Heart left ventricle (tissue), 16 donors: ENCODE data around the gene KCNQ1. TPM values are rescaled to one million over a fixed set of nuclear protein-coding genes. Genes with fewer than 3 reads are reported as not detected.

ENCODE experiments used
- ATAC-seq, 4 donors: fragments of 200-7000 bp; cut with Tn5 transposase; one replicate each; pipeline ENCODE4 v1.9.1; 2020 to 2022; ENCODE audit warnings: moderate library complexity in 4 of 4, mild to moderate bottlenecking in 3 of 4, moderate number of reproducible peaks in 1 of 4
- DNase-seq, 5 donors: peaks; one replicate each; pipeline ENCODE4 v3.0.0-alpha.2; 2020
- H3K27ac ChIP-seq, 12 donors: fragments of 200-600 bp; sonication (generic) in 4 of 12; one replicate each; pipeline versions ENCODE4 v1.5.0 to v1.8.0; 2016 to 2022; ENCODE audit warnings: mild to moderate bottlenecking in 2 of 12
- H3K27me3 ChIP-seq, 9 donors: fragments of 200-600 bp; sonication (generic) in 2 of 9; one replicate each; pipeline versions ENCODE4 v1.5.1 to v1.8.0; 2016 to 2022; ENCODE audit warnings: mild to moderate bottlenecking in 3 of 9
- H3K36me3 ChIP-seq, 9 donors: fragments of 200-600 bp; sonication (generic) in 2 of 9; one replicate each; pipeline versions ENCODE4 v1.5.0 to v1.8.0; 2018 to 2022; ENCODE audit warnings: mild to moderate bottlenecking in 2 of 9
- H3K4me1 ChIP-seq, 12 donors: fragments of 200-600 bp; sonication (generic) in 4 of 12; one replicate each; pipeline versions ENCODE4 v1.5.0 to v1.8.0; 2016 to 2022; ENCODE audit warnings: mild to moderate bottlenecking in 3 of 12
- H3K4me3 ChIP-seq, 12 donors: fragments of 200-600 bp; sonication (generic) in 4 of 12; one replicate each; pipeline versions ENCODE4 v1.5.0 to v1.8.0; 2017 to 2022; ENCODE audit warnings: mild to moderate bottlenecking in 9 of 12, moderate library complexity in 4 of 12
- H3K9me3 ChIP-seq, 12 donors: fragments of 200-600 bp; sonication (generic) in 4 of 12; one replicate each; pipeline versions ENCODE4 v1.5.0 to v1.8.0; 2016 to 2022; ENCODE audit warnings: mild to moderate bottlenecking in 1 of 12
- CTCF ChIP-seq, 12 donors: fragments of 200-600 bp; sonication (generic) in 4 of 12; IDR thresholded peaks; one replicate each; pipeline versions ENCODE4 v1.5.0 to v1.8.0; 2018 to 2022; ENCODE audit warnings: antibody characterized with exemption in 12 of 12, mild to moderate bottlenecking in 5 of 12
- POLR2A ChIP-seq, 2 donors: fragments of 450-650 bp; IDR thresholded peaks; one replicate each; pipeline ENCODE4 v1.6.1; 2017; ENCODE audit warnings: antibody characterized with exemption in 2 of 2, mild to moderate bottlenecking in 2 of 2, moderate library complexity in 2 of 2
- WGBS, 4 donors: extraction: QIAGEN DNeasy Blood & Tissue Kit in 2 of 4; methylation state at CpG; one replicate each; pipeline versions ENCODE4 v1.1.5 to v1.1.7; 2013 to 2018; 5-methylcytosine and 5-hydroxymethylcytosine counted together
- intact Hi-C, 10 donors: fragments of 100-400 bp; cut with DNase I; formaldehyde crosslinking; loops; one replicate each; pipeline versions ENCODE4 v1.11.1 to v1.14.2; 2022
- polyA plus RNA-seq, 2 donors: library from polyadenylated mRNA; stranded (reverse); fragments of 200-250 nt; gene quantifications; one replicate each; pipeline ENCODE4 v1.2.3, GENCODE V29; 2013
- total RNA-seq, 9 donors: library from RNA; depleted of rRNA in 2 of 9; stranded (reverse); fragments of >200 nt in 2 of 9; fragmentation: NEBNext Ultra II Directional in 3 of 9; extraction: Animal tissue kit (Norgen Biotek cat#: 25700) in 3 of 9; gene quantifications; one replicate each; pipeline versions ENCODE4 v1.1.0 to v1.2.4, GENCODE V29; 2016 to 2023
- donor health status: ischemic (EF 13 %, LVEDD 7.1; RV severe dilation, severe dysfunction).
- donor health status: healthy with polysubstance abuse.
- donor health status: DM: no; HTN: yes; CAD: no.
- donor health status: DM: no; HTN: no; CAD: no.
- donor health status: ischemic (EF 25% LVEDD 6.9; RV normal size, moderate dysfunction).
- donor health status: ischemic (EF 25% LVEDD 5.7; RV mildly dilated, moderate dysfunction).
- donor health status: healthy.
- donor health status: DM: yes; HTN: yes; CAD: no.
- donor health status: ischemic (EF 35%, LVEDD 5.7; RV mildly dilated, moderate dysfunction).
- donor health status: nonischemic (EF 11% LVEDD 7.7; RV severe dilation, severe dysfunction).
- donor health status: DM: yes; HTN: yes; CAD: no.
- donor health status: PGD.
- donor health status: ischemic (EF 29% LVEDD 5.4; RV normal size, mild dysfunction).
- donor health status: nonischemic (EF 23%, LVEDD 6.1; RV moderate dilation, normal function).

The KCNQ1 gene
- total and polyA plus RNA-seq, 11 donors, result 18.6 to 42.4 (median 31.4) TPM

GRCh38 chr11:2818021-2818420 lies 373.2 kb downstream of the KCNQ1 start:
- Histone ChIP-seq H3K36me3 (no peaks in the 10 kb centered on the region), H3K4me1 (peaks cover 0 to 5% (median 1%) of the 10 kb centered on the region in 12 donors), H3K27ac (no peak overlapping the region), H3K9me3 (peaks cover 0 to 19% (median 8%) of the 10 kb centered on the region in 12 donors), H3K4me3 (no peak overlapping the region), H3K27me3 (no peaks in the 10 kb centered on the region)
- 94 to 100% (median 96%) methylated on average over 6 of the region's 6 CpGs for WGBS, 4 donors
- intact Hi-C loops, result loop anchor here in 2 of 10 donors (10.0 kb wide), 3 partner anchors 47 to 63 kb away; no protein-coding TSS in a partner anchor
- DNase-seq, result peak in 1 of 5 donors; percentile 23
- TF ChIP-seq POLR2A (IDR thresholded peaks at IDR 0.05) (no peak), CTCF (IDR thresholded peaks at IDR 0.05) (no peak)
- no peak for ATAC-seq

- 81 to 94% (median 91%) methylated on average over 5 of the region's 5 CpGs for WGBS, 4 donors
- Histone ChIP-seq H3K4me3 (no peak overlapping the region), H3K36me3 (no peaks in the 10 kb centered on the region), H3K9me3 (peaks cover 0 to 24% (median 8%) of the 10 kb centered on the region in 12 donors), H3K4me1 (no peaks in the 10 kb centered on the region), H3K27me3 (no peaks in the 10 kb centered on the region), H3K27ac (no peak overlapping the region)
- ATAC-seq (no peak), DNase-seq (peak in 2 of 5 donors; percentile 6 to 58)
- no peak for TF ChIP-seq POLR2A (IDR thresholded peaks at IDR 0.05)
- intact Hi-C loops, result loop anchor here in 2 of 10 donors (10.0 kb wide), 3 partner anchors 46 to 64 kb away; no protein-coding TSS in a partner anchor
Measured at GRCh38 chr11:2818503-2818902, 373.7 kb downstream of the KCNQ1 start.

- Histone ChIP-seq H3K4me1 (peaks cover 0 to 5% (median 2%) of the 10 kb centered on the region in 12 donors), H3K27ac (no peak overlapping the region), H3K27me3 (no peaks in the 10 kb centered on the region), H3K9me3 (peaks cover 0 to 24% (median 8%) of the 10 kb centered on the region in 12 donors), H3K36me3 (no peaks in the 10 kb centered on the region), H3K4me3 (no peak overlapping the region)
- DNase-seq (no peak), ATAC-seq (no peak)
- TF ChIP-seq CTCF (IDR thresholded peaks at IDR 0.05) (no peak), POLR2A (IDR thresholded peaks at IDR 0.05) (no peak)
- WGBS, 4 donors, result 92 to 100% (median 95%) methylated on average over 3 of the region's 3 CpGs
- intact Hi-C loops, result loop anchor here in 2 of 10 donors (10.0 kb wide), 3 partner anchors 45 to 65 kb away; no protein-coding TSS in a partner anchor
Measured at GRCh38 chr11:2819316-2819715, 374.5 kb downstream of the KCNQ1 start.

- peaks cover 0 to 20% (median 8%) of the 10 kb centered on the region in 12 donors for H3K9me3 ChIP-seq
- no peaks in the 10 kb centered on the region for H3K27me3 ChIP-seq
- intact Hi-C loops, result no loop called here
- no peak overlapping the region for H3K4me3 ChIP-seq
- no peaks in the 10 kb centered on the region for H3K36me3 ChIP-seq
- H3K27ac ChIP-seq, result no peak overlapping the region
- 94 to 98% (median 97%) methylated on average over 9 to 16 of the region's 16 CpGs for WGBS, 4 donors
- H3K4me1 ChIP-seq, result peaks cover 0 to 21% (median 18%) of the 10 kb centered on the region in 12 donors
- DNase-seq (peak in 3 of 5 donors; percentile 17 to 61 (median 20)), ATAC-seq (no peak)
- no peak for TF ChIP-seq POLR2A (IDR thresholded peaks at IDR 0.05)
Measured at GRCh38 chr11:2820976-2821375, 376.2 kb downstream of the KCNQ1 start.

- Histone ChIP-seq H3K4me3 (no peak overlapping the region), H3K36me3 (no peaks in the 10 kb centered on the region), H3K9me3 (peaks cover 0 to 17% (median 8%) of the 10 kb centered on the region in 12 donors), H3K4me1 (peaks cover 7 to 30% (median 27%) of the 10 kb centered on the region in 12 donors), H3K27ac (no peak overlapping the region), H3K27me3 (no peaks in the 10 kb centered on the region)
- 90 to 99% (median 96%) methylated on average over 8 of the region's 8 CpGs for WGBS, 4 donors
- TF ChIP-seq CTCF (IDR thresholded peaks at IDR 0.05), result no peak
- no peak for TF ChIP-seq POLR2A (IDR thresholded peaks at IDR 0.05)
- peak in 1 of 5 donors; percentile 18 for DNase-seq
- no peak for ATAC-seq
- intact Hi-C loops, result no loop called here
Measured at GRCh38 chr11:2821891-2822290, 377.1 kb downstream of the KCNQ1 start.
